HG02623 (cell line): ENCODE measurements around the gene POLR2J.
"Not testable (repeated sequence)": the region's sequence is repeated elsewhere in the genome, so short reads cannot be mapped to it uniquely, and the experiment has no call there.

Source experiments
- ATAC-seq: cut with Tn5 transposase; IDR thresholded peaks from one replicate; pipeline ENCODE4 v1.9.1; 2021; ENCODE audit warnings: moderate library complexity; ENCODE audit not compliant: unreplicated experiment

POLR2J gene

DNA sequence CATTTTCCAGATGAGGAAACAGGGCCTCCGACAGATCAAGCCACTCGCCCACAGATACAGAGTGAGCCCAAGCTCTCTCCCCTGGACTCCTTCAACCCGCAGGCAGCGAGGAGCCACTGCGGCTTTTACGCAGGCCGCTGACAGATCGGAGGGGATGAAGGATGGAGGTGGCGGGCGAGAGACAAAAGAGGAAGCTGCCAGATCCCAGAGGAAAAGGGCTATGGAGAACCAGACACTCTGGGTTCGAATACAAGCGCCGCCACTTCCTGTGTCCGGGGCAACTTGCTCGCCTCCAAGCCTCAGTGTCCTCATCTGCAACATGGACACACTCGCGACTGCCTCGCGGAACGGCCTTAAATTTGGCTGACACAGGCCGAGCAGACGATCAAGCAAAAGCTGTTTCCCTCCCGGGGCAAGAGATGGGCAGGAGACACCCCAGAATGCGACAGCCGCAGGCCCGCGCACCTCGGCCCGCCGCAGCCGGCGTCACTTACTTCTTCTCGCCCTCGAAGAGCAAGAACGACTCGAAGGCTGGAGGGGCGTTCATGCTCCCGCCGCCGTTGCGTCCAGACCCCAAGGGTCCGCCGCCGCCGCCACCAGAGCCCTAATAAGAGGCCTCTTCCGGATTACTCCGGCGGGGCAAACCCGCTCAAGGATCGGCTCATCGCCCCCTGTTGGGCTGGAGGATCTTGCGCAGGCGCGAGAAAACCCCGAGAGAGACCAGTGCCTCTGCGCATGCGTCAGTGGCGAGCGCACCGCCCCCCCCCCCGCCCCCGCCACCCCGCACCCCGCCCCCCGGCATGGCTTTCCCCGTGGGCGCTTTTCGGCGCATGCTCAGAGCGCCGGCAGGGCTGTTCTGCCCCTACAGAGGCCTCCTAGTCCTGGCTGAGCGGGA, at the start of gene POLR2J:
POLR2J (minus strand) TSS at position 609 of the 895 bp plus-strand sequence; CDS start at position 547, 62 bp downstream.
- peak; percentile 82 for ATAC-seq

DNA sequence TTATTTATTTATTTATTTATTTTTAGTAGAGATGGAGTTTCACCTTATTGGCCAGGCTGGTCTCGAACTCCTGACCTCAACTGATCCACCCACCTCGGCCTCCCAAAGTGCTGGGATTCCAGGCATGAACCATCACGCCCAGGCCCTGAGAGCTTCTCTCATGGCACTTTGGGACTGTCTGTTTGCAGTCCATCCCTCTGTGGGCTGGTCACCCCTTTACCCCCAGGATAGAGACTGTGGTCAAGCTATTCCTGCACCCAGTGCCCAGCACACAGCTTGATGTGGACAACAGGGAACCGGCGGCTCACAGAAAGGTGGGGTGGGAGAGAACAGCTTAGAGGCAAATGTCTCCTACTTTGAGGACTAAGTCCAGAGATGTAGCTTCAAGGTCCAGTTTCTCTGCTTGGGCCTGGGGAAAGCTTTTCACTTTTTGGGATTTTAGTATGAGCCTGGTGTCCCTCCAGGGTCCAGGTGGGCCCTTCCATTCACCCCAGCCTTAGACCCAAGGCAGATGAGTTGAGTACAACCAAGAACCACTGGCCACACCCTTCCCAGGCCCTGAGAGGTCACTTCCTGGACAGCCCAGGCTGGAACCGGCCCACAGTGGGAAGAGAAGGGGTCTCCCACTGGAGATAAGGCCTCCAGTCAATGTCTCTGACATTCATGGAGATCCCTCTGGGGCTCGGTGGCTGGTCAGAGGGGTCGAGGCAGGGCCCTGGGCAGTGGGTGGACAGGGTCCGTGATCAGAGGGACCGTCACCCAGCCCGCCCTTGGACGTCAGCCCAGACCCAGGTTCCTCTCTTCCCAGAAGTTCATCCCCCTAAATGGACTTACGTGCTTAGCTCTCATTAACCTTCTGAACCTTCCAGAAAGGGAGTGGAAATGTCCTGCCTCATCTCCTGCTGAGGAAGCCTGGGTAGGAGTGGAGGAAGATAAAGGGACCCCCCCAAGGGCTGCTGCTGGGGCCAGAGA, 49.4 kb upstream of the POLR2J start:
- ATAC-seq: not testable (repeated sequence)

DNA sequence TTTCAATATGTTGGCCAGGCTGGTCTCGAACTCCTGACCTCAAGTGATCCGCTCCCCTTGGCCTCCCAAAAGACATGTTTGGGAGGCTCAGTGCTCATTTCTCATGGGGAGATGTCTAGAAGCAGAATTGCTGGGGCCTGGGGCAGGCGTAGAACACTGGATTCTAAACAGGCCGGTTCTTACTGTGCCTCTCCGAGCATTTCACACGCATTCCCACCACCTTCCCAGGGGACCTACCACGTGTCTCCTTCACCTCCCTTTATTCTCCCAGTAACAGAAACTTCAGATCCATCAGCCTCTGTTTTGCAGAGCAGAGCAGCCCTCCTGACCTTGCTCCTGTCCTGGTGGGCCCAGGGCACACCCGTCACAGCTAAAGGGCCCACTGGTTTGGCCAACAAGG, 48.5 kb upstream of the POLR2J start:
- not testable (repeated sequence) for ATAC-seq

DNA sequence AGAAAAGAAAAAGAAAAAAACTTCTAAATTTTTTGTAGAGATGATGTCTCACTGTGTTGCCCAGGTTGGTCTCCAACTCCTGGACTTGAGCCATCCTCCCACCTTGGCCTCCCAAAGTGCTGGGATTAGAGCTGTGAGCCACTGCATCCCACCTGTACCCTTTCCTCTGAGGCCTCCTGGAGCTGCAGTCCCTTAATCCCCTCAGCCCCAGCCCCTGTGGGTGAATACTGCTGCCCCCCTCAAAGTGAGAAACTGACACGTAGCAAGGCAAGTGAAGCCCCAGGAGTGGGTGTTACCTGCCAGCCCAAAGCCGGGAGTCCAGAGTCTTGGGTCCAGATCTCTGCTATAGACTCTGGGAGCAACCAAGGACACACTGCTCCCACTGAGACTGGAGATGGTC, 46.1 kb upstream of the POLR2J start:
- ATAC-seq: not testable (repeated sequence)

DNA sequence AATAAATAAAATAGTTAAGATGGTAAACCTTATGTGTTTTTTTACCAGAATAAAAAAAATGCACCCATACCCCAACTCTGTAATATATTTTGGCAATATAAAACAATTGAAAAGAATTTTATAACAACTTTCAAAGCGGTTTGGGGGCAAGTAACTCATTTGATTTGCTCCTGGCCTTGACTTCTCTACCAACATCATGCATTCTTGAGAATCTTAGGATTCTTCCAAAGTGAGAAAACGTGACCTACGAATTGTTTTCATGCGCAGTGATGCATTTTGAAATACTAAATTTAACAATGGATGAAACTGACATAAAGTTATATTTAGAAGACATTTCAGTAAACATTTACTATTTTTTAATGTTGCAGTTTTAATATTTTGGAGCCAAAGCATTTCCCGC, 42.1 kb upstream of the POLR2J start:
- ATAC-seq: not testable (repeated sequence)

DNA sequence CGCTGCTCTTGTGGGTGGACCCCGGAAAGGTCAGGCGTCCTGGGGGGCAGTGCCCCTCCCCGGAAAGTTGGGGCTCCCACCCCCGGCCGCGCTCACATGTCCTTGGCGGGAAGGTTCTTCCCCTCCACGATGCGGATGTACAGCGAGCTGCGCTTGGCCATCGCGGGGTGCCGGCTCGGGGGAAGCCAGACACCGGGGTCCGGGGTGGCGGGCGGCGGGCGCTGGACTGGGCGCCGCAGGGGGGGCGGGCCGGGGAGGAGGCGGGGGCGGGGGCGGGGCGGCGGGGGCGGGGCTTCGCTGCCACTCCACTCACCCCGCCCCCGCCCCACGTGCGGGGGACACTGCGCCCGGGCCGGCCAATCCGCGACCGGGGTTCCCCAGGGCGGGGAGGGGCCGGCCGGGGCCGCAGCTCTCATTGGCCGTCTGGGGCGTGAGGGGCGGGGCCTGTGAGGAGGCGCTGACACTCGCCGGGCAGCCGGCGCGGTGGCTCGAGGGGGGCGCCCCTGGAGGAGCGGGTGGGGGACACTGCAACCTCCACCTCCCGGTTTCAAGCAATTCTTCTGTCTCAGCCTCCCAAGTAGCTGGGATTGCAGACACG, 38.9 kb upstream of the POLR2J start, which contains the start of gene RASA4B:
RASA4B (minus strand) TSS at position 228 of the 598 bp plus-strand sequence; CDS start at position 161, 67 bp downstream.
- peak; percentile 74 for ATAC-seq

DNA sequence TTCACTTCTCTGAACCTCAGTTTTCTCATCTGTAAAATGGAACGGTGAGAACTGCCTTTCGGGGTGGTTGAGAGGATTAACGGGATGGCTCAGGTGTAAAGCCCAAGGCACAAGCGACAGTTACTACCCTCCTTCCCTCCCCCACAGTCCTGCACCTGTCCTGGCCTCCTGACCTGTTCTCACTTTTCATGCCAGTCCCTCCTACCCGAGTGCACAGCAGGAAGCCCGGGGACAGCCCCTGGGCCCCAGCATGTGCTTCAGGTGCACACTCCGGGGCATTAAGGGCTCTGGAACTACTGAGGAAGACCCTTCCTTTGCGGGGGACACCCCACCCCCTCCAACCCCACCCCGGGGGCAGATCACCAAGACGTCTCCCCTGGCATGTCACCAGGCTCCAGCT, 38.2 kb upstream of the POLR2J start:
- ATAC-seq: not testable (repeated sequence)

DNA sequence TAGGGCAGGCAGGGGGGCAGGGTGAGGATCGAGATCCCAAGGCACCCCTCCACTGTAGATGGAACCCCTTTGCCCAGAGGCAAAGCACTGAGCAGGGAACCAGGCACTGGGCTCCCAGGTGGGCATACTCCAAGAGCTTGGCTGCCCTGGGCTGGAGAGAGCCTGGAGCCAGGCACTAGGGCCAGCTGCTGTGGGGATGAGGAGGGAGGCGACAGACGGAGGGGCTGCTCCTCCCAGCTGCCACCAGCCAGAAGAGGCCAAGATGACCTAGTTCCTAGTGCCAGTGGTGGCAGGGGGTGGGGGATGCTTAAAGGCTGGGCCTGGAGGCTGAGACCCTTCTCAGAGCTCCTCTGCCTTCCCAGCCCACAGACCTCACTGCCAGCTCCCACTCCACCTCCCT, 37.2 kb upstream of the POLR2J start:
- ATAC-seq: not testable (repeated sequence)

DNA sequence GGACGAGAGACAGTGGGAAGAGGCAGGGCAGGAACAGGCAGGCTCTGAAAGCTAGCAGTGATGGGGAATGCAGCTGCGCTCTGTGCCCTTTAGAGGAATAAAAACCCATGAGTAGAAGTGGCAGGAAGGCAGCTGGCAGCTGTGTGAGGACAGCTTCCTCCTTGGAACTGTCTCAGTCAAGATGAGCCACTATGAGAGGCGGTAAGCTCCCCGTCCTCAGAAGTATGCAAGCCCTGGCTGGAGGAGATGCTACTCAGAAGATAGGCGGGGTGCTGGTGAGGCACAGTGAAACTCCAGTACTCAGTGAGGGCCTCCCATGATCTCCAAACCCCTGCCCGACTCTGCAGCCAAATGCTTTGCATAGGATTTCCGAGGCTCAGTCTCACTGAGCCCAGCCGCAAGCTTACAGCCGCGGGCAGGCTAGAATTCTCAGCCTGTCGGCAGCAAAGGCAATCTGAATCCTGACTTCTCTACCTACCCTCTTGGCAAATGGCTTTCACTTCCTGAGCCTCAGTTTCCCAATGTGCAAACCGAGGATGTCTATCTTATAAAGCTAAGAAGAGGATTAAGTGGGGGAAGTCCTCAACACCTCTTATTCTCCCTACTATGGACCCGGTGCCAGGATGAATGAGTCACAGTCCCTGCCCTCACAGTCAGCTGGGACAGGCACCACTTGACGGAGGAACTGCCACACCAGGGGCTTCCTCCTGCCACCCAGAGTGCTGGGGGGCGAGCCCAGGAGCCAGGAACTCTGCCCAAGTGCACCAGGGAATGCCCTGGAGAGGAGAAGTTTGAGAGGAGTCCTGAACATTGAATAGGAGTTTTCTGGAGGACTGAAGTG, 36.4 kb upstream of the POLR2J start:
- peak; percentile 63 for ATAC-seq

DNA sequence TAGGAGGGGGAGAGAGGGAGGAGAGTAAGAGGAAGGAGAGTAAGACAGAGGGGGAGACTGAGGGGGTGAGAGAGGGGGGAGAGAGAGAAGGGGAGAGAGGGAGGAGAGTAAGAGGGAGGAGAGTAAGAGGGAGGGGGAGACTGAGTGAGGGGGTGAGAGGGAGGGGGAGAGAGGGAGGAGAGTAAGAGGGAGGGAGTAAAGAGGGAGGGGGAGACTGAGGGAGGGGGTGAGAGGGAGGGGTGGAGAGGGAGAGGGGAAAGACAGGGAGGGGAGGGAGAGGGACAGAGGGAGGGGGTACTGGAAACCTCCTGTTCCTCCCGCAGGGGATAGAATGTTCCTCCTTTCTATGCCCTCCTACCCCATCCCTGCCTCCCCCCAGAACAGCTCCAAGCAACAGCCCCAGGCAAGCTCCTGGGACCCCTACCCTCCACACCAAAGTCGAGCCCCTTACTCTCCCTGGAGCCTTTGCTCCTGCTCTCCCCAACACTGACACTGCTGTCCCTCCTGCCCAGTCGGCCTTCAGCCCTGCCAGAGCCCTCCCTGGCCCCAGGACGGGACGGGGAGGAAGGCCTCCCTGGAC, 34.0 kb upstream of the POLR2J start:
- ATAC-seq: not testable (repeated sequence)

DNA sequence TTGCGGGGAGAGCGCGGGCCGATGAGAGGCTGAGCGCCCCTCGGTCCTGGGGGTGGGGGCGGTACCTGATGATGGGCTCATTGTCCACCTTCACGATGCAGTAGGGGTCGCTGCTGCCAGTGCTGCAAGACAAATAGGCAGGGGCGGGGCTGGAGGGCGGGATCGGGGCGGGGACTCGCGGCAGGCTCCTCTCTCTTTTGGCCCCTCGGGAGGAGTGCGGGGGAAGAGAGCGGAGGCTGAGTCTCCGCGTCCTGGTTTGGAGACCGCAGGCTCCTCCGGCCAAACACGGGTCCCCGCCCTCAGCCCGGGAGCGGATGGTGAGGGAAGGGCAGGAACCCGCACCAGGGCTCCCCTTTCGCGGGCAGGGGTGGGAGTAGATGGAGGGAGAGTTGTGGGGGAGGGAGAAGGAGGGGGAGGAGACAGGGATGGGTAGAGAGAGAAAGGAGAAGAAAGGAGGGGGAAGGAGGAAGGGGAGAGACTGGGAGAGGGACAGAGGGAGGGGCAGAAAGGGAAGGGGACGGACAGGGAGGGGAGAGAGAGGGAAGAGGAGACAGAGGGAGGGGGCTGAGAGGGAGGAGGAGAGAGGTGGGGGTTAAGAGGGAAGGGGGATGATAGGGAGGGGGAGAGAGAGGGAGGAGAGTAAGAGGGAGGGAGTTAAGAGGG, 33.3 kb upstream of the POLR2J start:
- ATAC-seq: peak; percentile 37

DNA sequence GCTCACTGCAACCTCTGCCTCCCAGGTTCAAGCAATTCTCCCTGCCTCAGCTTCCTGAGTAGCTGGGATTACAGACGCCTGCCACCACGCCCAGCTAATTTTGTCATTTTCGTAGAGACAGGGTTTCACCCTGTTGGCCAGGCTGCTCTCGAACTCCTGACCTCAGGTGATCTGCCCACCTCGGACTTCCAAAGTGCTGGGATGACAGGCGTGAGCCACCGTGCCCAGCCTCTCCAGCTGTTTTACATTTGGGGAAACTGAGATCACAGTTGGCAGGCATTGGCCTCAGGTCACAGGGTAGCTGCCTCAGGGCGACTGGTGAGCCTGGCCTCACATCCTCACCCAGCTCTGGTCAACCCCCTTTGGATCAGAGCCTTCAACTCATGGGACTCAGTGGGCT, 31.9 kb upstream of the POLR2J start:
- not testable (repeated sequence) for ATAC-seq

DNA sequence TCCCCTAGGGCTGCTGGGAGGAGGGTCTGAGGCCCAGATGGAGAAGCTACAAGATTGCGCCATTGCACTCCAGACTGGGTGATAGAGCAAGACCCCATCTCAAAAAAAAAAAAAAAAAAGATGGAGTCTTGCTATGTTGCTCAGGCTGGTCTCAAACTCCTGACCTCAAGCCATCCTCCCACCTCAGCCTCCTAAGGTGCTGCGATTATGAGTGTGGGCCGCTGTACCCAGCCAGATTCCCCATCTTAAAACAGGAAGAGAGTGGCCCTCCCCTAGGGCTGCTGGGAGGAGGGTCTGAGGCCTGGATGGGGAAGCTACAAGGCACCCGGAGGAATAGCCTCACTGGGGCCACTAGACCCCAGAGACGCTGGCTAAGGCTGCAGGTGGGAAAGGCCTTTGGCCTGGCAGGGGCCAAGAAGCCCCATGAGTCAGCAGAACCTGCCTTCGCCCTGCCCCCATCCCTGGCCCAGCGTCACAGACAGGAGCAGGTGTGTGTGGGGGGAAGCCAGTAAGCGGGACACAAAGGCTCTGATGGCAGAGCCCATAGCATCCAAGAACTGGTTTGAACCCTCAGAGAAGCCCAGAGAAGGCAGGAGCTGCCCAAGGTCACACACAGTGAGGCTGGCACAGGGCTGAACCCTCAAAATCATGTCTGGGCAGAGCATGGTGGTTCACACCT, 28.8 kb upstream of the POLR2J start:
- not testable (repeated sequence) for ATAC-seq

DNA sequence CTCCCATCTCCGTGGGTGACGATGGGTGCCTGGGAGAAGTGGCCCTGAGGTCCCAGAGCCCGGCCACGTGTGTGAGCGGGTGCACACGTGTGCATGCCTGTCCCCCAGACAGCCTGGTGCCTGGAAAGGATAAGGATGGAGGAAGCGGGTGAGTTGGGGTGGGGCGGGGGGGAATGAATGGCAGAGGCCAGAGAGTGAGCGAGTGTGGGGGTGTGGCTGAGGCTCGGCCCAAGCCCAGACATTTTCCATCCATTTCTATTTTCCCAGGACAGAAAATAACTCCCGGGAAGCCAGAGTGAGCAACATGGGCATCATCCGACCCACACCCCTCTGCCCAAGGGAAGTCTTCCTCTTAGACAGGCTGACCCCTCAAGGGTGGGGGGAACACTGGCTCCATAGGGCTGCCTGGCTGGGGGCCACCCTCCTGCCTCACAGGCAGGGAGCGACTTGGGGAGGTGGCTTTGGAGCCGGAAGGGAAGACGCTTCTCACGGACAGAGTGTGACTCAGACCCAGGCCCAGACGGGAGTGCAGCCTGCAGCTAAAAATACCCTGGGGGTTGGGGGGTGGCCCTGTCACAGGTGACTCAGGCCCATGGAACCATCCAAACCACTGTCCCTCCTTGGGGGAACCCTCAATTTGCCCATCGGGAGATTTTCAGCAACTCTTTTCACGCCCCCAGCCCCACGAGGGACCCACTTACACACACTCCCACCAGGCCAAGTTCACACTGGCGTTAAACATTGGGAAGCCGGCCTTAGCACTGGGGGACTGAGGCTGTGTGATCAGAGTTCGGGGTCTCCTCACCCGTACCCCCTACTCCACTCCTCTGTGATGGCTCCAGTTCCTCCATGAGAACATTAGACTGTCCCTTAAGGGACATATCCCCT, 26.8 kb upstream of the POLR2J start:
- ATAC-seq: not testable (repeated sequence)

DNA sequence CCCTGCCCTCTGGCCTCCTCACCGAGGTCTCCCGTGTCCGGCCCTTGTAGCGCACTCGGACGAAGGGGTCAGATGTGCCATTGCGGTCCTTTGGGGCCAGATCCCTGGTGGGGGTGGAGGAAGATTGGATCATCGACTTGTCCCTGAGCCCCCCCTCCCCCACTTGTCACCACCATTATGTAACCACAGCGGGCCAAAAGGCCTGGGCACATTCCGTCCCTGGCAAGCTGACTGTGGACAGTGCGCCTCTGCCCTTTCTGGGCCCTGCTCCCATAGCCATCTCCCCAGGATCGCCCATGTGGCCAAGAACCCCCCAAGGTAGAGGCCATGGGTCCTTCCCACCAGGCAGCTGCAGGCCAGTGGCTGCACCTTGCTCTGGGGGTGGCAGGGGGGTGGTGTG, 24.4 kb upstream of the POLR2J start:
- not testable (repeated sequence) for ATAC-seq

DNA sequence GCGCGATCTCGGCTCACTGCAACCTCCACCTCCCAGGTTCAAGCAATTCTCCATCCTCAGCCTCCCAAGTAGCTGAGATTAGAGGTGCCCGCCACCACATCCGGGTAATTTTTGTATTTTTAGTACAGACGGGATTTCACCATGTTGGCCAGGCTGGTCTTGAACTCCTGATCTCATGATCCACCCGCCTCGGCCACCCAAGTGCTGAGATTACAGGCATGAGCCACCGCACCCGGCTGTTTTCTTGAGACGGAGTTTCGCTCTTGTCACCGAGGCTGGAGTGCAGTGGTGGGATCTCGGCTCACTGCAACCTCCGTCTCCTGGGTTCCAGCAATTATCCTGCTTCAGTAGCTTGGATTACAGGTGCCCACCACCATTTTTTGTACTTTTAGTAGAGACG, 19.6 kb upstream of the POLR2J start:
- ATAC-seq: not testable (repeated sequence)

DNA sequence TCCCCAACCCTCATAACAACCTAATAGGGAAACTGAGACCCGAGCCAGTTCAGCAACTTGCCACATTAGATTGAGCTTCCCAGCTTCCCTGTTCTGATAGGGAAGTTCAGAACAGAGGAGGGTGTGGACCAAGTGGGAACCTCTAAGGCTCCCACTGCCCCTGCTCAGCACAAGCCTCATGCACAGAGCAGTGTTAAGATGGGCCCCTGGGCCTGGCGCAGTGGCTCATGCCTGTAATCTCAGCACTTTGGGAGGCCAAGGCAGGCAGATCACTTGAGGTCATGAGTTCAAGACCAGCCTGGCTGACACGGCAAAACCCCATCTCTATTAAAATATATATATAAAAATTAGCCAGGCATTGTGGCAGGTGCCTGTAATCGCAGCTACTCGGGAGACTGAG, 18.6 kb upstream of the POLR2J start:
- ATAC-seq: not testable (repeated sequence)
